Suprapubic skin (tissue), 4 donors: ENCODE measurements around the gene MAST2. TPM values are rescaled to one million over a fixed set of nuclear protein-coding genes. Genes with fewer than 3 reads are reported as not detected.
"Not testable (repeated sequence)": the region's sequence is repeated elsewhere in the genome, so short reads cannot be mapped to it uniquely, and the experiment has no call there.

Experiments used
- DNase-seq, 2 donors: peaks; one replicate each; pipeline ENCODE4 v3.0.0-alpha.2; 2019; ENCODE audit warnings: low spot score in 2 of 2
- H3K27ac ChIP-seq: fragments of 200-600 bp; sonication (generic); one replicate; pipeline ENCODE4 v1.5.1; 2019
- H3K27me3 ChIP-seq: fragments of 200-600 bp; sonication (generic); one replicate; pipeline ENCODE4 v1.5.1; 2019
- H3K36me3 ChIP-seq: fragments of 200-600 bp; sonication (generic); one replicate; pipeline ENCODE4 v1.5.1; 2019
- H3K4me1 ChIP-seq: fragments of 200-600 bp; sonication (generic); one replicate; pipeline ENCODE4 v1.5.1; 2019
- H3K4me3 ChIP-seq: fragments of 200-600 bp; sonication (generic); one replicate; pipeline ENCODE4 v1.5.1; 2019; ENCODE audit warnings: mild to moderate bottlenecking
- H3K9me3 ChIP-seq: fragments of 200-600 bp; sonication (generic); one replicate; pipeline ENCODE4 v1.5.1; 2019
- EP300 ChIP-seq: sonication (generic); formaldehyde crosslinking; IDR thresholded peaks from one replicate; pipeline ENCODE4 v1.6.1; 2017; ENCODE audit warnings: antibody characterized with exemption
- POLR2A ChIP-seq, 2 donors: fragments of 450-650 bp; IDR thresholded peaks; one replicate each; pipeline ENCODE4 v1.6.1; 2017; ENCODE audit warnings: antibody characterized with exemption in 2 of 2, mild to moderate bottlenecking in 2 of 2, moderate library complexity in 2 of 2
- POLR2AphosphoS5 ChIP-seq, 3 donors: sonication (generic); formaldehyde crosslinking; IDR thresholded peaks; one replicate each; pipeline ENCODE4 v1.6.1; 2017; ENCODE audit warnings: antibody characterized with exemption in 3 of 3
- WGBS: methylation state at CpG from one replicate; pipeline ENCODE4 v1.1.5; 2018; 5-methylcytosine and 5-hydroxymethylcytosine counted together
- total RNA-seq, 4 donors: library from RNA; depleted of rRNA; stranded (reverse); fragments of >200 nt; gene quantifications; one replicate each; pipeline ENCODE4 v1.1.0, GENCODE V29; 2016
- TF ChIP-seq, protein P1 (sequence below), 2 donors: fragments of 200-600 bp in 1 of 2; fragments of 450-650 bp in 1 of 2; sonication (generic) in 1 of 2; IDR thresholded peaks; one replicate each; pipeline ENCODE4 v1.5.1; 2016 to 2019; ENCODE audit warnings: antibody characterized with exemption in 2 of 2, mild to moderate bottlenecking in 1 of 2, moderate library complexity in 1 of 2

Gene MAST2
- total RNA-seq, 4 donors from 2014 or later: 15.4 to 21.6 (median 20.1) TPM

DNA sequence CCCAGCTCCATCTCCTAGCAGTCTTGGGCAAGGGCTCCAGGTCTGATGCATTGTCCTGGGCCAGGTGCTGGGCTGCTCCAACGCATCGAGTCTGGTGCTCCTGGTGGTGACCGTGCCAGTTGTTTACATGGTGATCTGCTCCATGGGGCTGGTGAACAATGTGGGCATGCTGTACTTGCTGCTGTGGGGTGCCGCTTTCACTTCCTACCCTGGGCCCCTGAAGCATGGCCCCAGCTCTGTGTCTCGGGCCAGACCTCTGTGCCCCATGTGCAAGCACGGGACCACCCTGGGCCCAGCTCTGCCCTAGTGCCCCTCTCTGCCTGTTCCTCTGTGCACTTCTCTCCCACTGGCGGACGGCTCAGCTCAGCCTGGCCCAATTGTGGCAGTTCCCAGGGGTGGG is 119.4 kb downstream of the MAST2 start:
- Histone ChIP-seq H3K36me3 (no peaks in the 10 kb centered on the region), H3K9me3 (no peaks in the 10 kb centered on the region), H3K4me3 (no peak overlapping the region), H3K4me1 (no peaks in the 10 kb centered on the region), H3K27ac (no peak overlapping the region), H3K27me3 (no peaks in the 10 kb centered on the region)
- 93% methylated on average over 6 of the region's 8 CpGs for WGBS
- DNase-seq: no peak
- TF ChIP-seq POLR2A (IDR thresholded peaks at IDR 0.05): no peak
- no peak for TF ChIP-seq EP300
- TF ChIP-seq, protein P1, sequence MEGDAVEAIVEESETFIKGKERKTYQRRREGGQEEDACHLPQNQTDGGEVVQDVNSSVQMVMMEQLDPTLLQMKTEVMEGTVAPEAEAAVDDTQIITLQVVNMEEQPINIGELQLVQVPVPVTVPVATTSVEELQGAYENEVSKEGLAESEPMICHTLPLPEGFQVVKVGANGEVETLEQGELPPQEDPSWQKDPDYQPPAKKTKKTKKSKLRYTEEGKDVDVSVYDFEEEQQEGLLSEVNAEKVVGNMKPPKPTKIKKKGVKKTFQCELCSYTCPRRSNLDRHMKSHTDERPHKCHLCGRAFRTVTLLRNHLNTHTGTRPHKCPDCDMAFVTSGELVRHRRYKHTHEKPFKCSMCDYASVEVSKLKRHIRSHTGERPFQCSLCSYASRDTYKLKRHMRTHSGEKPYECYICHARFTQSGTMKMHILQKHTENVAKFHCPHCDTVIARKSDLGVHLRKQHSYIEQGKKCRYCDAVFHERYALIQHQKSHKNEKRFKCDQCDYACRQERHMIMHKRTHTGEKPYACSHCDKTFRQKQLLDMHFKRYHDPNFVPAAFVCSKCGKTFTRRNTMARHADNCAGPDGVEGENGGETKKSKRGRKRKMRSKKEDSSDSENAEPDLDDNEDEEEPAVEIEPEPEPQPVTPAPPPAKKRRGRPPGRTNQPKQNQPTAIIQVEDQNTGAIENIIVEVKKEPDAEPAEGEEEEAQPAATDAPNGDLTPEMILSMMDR (IDR thresholded peaks at IDR 0.05): no peak
- no peak for TF ChIP-seq POLR2AphosphoS5 (IDR thresholded peaks at IDR 0.05)

GRCh38 chr1:45923343-45923742 is 119.9 kb downstream of the MAST2 start:
- H3K27me3 ChIP-seq: no peaks in the 10 kb centered on the region
- WGBS: 91% methylated on average over 4 of the region's 4 CpGs
- TF ChIP-seq EP300: no peak
- TF ChIP-seq, protein P1 (IDR thresholded peaks at IDR 0.05): no peak
- TF ChIP-seq POLR2A (IDR thresholded peaks at IDR 0.05): no peak
- TF ChIP-seq POLR2AphosphoS5 (IDR thresholded peaks at IDR 0.05): no peak

DNA sequence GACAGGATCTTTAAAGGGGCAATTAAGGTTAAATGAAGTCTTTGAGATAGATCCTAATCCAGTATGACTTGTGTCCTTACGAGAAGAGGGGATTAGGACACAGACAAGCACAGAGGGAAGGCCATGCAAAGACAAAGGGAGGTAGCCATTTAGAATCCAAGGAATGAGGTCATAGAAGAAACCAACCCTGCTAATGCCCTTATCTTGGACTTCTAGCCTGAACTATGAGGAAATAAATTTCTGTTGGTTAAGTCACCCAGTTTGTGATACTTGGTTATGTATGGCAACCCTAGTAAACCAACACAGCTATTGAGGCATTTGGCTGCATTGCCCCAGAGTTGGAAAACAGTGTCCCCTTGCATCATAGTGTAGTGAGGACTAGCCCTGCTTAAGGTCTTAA is 121.3 kb downstream of the MAST2 start:
- Histone ChIP-seq H3K9me3 (no peaks in the 10 kb centered on the region), H3K4me3 (no peak overlapping the region), H3K27me3 (no peaks in the 10 kb centered on the region), H3K27ac (no peak overlapping the region), H3K36me3 (no peaks in the 10 kb centered on the region), H3K4me1 (no peaks in the 10 kb centered on the region)
- TF ChIP-seq, protein P1 (IDR thresholded peaks at IDR 0.05): no peak
- TF ChIP-seq POLR2A (IDR thresholded peaks at IDR 0.05) (no peak), EP300 (no peak), POLR2AphosphoS5 (IDR thresholded peaks at IDR 0.05) (no peak)
- no peak for DNase-seq
- WGBS: 93% methylated on average over 1 of the region's 1 CpG

More at GRCh38 chr1:45923343-45923742, 119.9 kb downstream of the MAST2 start:
- no peaks in the 10 kb centered on the region for H3K4me1 ChIP-seq
- H3K9me3 ChIP-seq: no peaks in the 10 kb centered on the region
- no peak overlapping the region for H3K27ac ChIP-seq
- no peaks in the 10 kb centered on the region for H3K36me3 ChIP-seq
- H3K4me3 ChIP-seq: no peak overlapping the region
- DNase-seq: no peak

DNA sequence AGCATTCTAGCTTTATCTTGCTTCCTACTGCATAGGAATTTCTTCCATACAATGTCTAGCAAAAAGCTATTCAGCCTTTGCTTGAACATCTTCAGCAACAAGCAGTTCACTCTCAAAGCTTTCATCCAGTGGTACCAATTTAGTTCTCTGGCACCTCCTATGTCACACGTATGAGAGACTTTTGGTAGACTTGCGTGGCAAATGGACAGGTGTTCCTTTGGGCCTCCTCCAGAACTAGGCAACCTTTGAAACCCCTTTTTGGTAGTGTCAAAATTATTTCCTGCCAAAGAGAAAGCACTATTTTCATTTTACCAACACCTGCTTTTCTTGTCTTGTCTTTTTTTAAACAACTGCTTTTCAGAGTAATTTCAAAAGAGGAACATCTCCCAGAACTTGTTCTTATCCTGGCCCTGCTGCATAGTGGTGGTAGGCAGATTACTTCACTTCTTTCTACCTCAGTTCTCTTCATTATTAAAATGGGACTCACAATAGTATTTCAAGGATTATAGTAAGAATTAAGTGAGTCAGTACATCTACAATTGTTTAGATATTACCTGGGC is 122.4 kb downstream of the MAST2 start:
- 94% methylated on average over 2 of the region's 2 CpGs for WGBS

GRCh38 chr1:45926330-45926729 is 122.9 kb downstream of the MAST2 start:
- H3K36me3 ChIP-seq: no peaks in the 10 kb centered on the region
- TF ChIP-seq POLR2AphosphoS5 (IDR thresholded peaks at IDR 0.05) (no peak), POLR2A (IDR thresholded peaks at IDR 0.05) (no peak), EP300 (no peak)
- TF ChIP-seq, protein P1 (IDR thresholded peaks at IDR 0.05): no peak
- no peak overlapping the region for H3K27ac ChIP-seq
- H3K4me3 ChIP-seq: no peak overlapping the region
- H3K27me3 ChIP-seq: no peaks in the 10 kb centered on the region
- WGBS: 88% methylated on average over 2 of the region's 2 CpGs
- no peaks in the 10 kb centered on the region for H3K4me1 ChIP-seq
- no peak for DNase-seq
- no peaks in the 10 kb centered on the region for H3K9me3 ChIP-seq

More for the DNA sequence above, 122.4 kb downstream of the MAST2 start:
- TF ChIP-seq, protein P1 (IDR thresholded peaks at IDR 0.05): no peak
- DNase-seq: no peak
- H3K9me3 ChIP-seq: no peaks in the 10 kb centered on the region
- H3K4me1 ChIP-seq: no peaks in the 10 kb centered on the region
- H3K27ac ChIP-seq: no peak overlapping the region
- H3K4me3 ChIP-seq: no peak overlapping the region
- no peaks in the 10 kb centered on the region for H3K27me3 ChIP-seq
- H3K36me3 ChIP-seq: no peaks in the 10 kb centered on the region

DNA sequence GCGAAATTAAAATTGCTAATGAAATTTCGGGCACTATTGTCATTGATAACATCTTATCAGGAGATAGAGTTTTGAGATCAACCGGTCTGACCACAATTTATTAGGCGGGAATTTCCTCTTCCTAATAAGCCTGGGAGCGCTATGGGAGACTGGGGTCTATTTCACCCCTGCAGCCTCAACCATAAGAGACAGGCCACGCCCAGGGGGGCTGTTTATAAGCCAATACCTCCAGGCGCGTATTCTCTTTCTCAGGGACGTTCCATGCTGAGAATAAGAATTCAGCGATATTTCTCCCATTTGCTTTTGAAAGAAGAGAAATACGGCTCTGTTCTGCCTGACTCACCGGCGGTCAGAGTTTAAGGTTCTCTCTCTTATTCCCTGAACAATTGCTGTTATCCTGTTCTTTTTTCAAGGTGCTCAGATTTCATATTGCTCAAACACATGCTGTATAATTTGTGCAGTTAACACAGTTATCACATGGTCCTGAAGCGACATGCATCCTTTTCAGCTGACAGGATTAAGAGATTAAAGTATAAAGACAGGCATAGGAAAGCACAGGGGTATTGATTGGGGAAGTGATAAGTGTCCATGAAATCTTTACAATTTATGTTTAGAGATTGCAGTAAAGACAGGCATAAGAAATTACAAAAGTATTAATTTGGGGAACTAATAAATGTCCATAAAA is 124.0 kb downstream of the MAST2 start:
- H3K27me3 ChIP-seq, H3K4me1 ChIP-seq, H3K36me3 ChIP-seq, DNase-seq, H3K9me3 ChIP-seq, H3K27ac ChIP-seq, H3K4me3 ChIP-seq: not testable (repeated sequence)
- 59% methylated on average over 14 of the region's 14 CpGs for WGBS
